Activated CD8-positive, alpha-beta T cell treated with anti-CD3 and anti-CD28 coated beads for 36 hours (primary cell): ENCODE data around the gene ERN1. TPM values are rescaled to one million over a fixed set of nuclear protein-coding genes. Genes with fewer than 3 reads are reported as not detected.

ENCODE experiments used
- ATAC-seq: fragments of 200-7000 bp; cut with Tn5 transposase; one replicate; pipeline ENCODE4 v1.10.0; 2021; ENCODE audit warnings: mild to moderate bottlenecking, moderate library complexity
- CTCF ChIA-PET: fragments of 350-600 bp; sonication (Branson Sonifier 250); formaldehyde crosslinking; loops from one replicate; lab custom pipeline; 2021; ENCODE audit warnings: antibody characterized with exemption; lab: Charles Lee
- POLR2A ChIA-PET: fragments of 350-600 bp; sonication (Branson Sonifier 250); formaldehyde crosslinking; loops from one replicate; lab custom pipeline; 2021; ENCODE audit warnings: antibody characterized with exemption; lab: Charles Lee
- DNase-seq: peaks from one replicate; pipeline ENCODE4 v3.0.0-alpha.2; 2020
- H3K27ac Mint-ChIP-seq: one replicate; pipeline ENCODE4 v1.8.0; 2021; ENCODE audit warnings: mild to moderate bottlenecking, mixed read lengths
- H3K27me3 Mint-ChIP-seq: one replicate; pipeline ENCODE4 v1.8.0; 2021; ENCODE audit warnings: mixed read lengths
- H3K36me3 Mint-ChIP-seq: one replicate; pipeline ENCODE4 v1.8.0; 2021; ENCODE audit warnings: low read depth, mixed read lengths
- H3K4me1 Mint-ChIP-seq: one replicate; pipeline ENCODE4 v1.8.0; 2021; ENCODE audit warnings: low read depth, mixed read lengths
- H3K4me3 Mint-ChIP-seq: one replicate; pipeline ENCODE4 v1.8.0; 2021; ENCODE audit warnings: mild to moderate bottlenecking, moderate library complexity, mixed read lengths
- H3K9me3 Mint-ChIP-seq: one replicate; pipeline ENCODE4 v1.8.0; 2021; ENCODE audit warnings: mixed read lengths
- CTCF ChIP-seq: fragments of 200-600 bp; IDR thresholded peaks from one replicate; pipeline ENCODE4 v1.8.0; 2022; ENCODE audit warnings: antibody characterized with exemption, mild to moderate bottlenecking
- intact Hi-C: fragments of 100-400 bp; cut with micrococcal nuclease; formaldehyde crosslinking; loops from one replicate; pipeline ENCODE4 v1.10.0; 2022
- total RNA-seq, 2 experiments: library from RNA; stranded (reverse); gene quantifications; one replicate each; pipeline ENCODE4 v1.2.3, GENCODE V29; 2021

The ERN1 gene
- total RNA-seq, 2 experiments from 2014 or later: 19.2 to 23.6 TPM

GRCh38 chr17:64040206-64040605 is 89.7 kb downstream of the ERN1 start:
- DNase-seq (no peak), ATAC-seq (no peak)
- H3K27ac Mint-ChIP-seq: no peak overlapping the region
- CTCF ChIA-PET: interaction anchor here (2.2 kb wide), 1 partner anchor 93 kb away, joined by 10 read pairs; no protein-coding TSS in a partner anchor
- peaks cover 13% of the 10 kb centered on the region for H3K36me3 Mint-ChIP-seq
- POLR2A ChIA-PET: interaction anchor here (0.7 kb wide), 1 partner anchor 12 kb away, joined by 3 read pairs; no protein-coding TSS in a partner anchor
- no peak for TF ChIP-seq CTCF
- peaks cover 2% of the 10 kb centered on the region for H3K4me1 Mint-ChIP-seq
- intact Hi-C loops: no loop called here
- H3K27me3 Mint-ChIP-seq: no peaks in the 10 kb centered on the region
- H3K9me3 Mint-ChIP-seq: no peaks in the 10 kb centered on the region
- H3K4me3 Mint-ChIP-seq: no peak overlapping the region

- H3K4me1 Mint-ChIP-seq: peaks cover 2% of the 10 kb centered on the region
- ATAC-seq (no peak), DNase-seq (no peak)
- H3K27ac Mint-ChIP-seq: no peak overlapping the region
- H3K27me3 Mint-ChIP-seq: no peaks in the 10 kb centered on the region
- ChIA-PET CTCF (interaction anchor here (1.6 to 2.2 kb wide), 3 partner anchors 11 to 94 kb away, joined by 3 to 17 read pairs (median 10); no protein-coding TSS in a partner anchor), POLR2A (interaction anchor here (1.3 kb wide), 1 partner anchor 14 kb away, joined by 4 read pairs; no protein-coding TSS in a partner anchor)
- no peak overlapping the region for H3K4me3 Mint-ChIP-seq
- intact Hi-C loops: no loop called here
- TF ChIP-seq CTCF: no peak
- peaks cover 8% of the 10 kb centered on the region for H3K36me3 Mint-ChIP-seq
- no peaks in the 10 kb centered on the region for H3K9me3 Mint-ChIP-seq
Measured at GRCh38 chr17:64039106-64039400, 90.9 kb downstream of the ERN1 start.

GRCh38 chr17:64038331-64039105 is 91.4 kb downstream of the ERN1 start:
- Mint-ChIP-seq H3K9me3 (no peaks in the 10 kb centered on the region), H3K27ac (no peak overlapping the region), H3K36me3 (peaks cover 5% of the 10 kb centered on the region), H3K4me1 (peaks cover 2% of the 10 kb centered on the region), H3K4me3 (no peak overlapping the region), H3K27me3 (no peaks in the 10 kb centered on the region)
- no peak for ATAC-seq
- DNase-seq: no peak
- ChIA-PET CTCF (interaction anchor here (1.6 to 2.2 kb wide), 3 partner anchors 10 to 95 kb away, joined by 3 to 17 read pairs (median 10); no protein-coding TSS in a partner anchor), POLR2A (interaction anchor here (0.6 to 1.4 kb wide), 4 partner anchors 12 to 114 kb away, joined by 3 to 5 read pairs (median 4); partner anchors contain the start of gene ICAM2)
- TF ChIP-seq CTCF: no peak
- intact Hi-C loops: no loop called here

GRCh38 chr17:64037802-64038201 is 92.1 kb downstream of the ERN1 start:
- Mint-ChIP-seq H3K9me3 (no peaks in the 10 kb centered on the region), H3K4me1 (peaks cover 2% of the 10 kb centered on the region), H3K36me3 (peaks cover 3% of the 10 kb centered on the region), H3K4me3 (no peak overlapping the region), H3K27me3 (no peaks in the 10 kb centered on the region), H3K27ac (no peak overlapping the region)
- intact Hi-C loops: no loop called here
- DNase-seq: no peak
- no peak for TF ChIP-seq CTCF
- ChIA-PET POLR2A (interaction anchor here (1.3 to 1.8 kb wide), 4 partner anchors 13 to 30 kb away, joined by 3 to 7 read pairs (median 4); partner anchors contain the start of gene ICAM2), CTCF (interaction anchor here (1.1 to 2.2 kb wide), 4 partner anchors 9 to 95 kb away, joined by 3 to 17 read pairs (median 7); no protein-coding TSS in a partner anchor)
- ATAC-seq: no peak

GRCh38 chr17:64037180-64037579 is 92.8 kb downstream of the ERN1 start:
- H3K36me3 Mint-ChIP-seq: peaks cover 3% of the 10 kb centered on the region
- H3K9me3 Mint-ChIP-seq: no peaks in the 10 kb centered on the region
- CTCF ChIA-PET: interaction anchor here (1.1 kb wide), 1 partner anchor 8 kb away, joined by 4 read pairs; no protein-coding TSS in a partner anchor
- no peak overlapping the region for H3K4me3 Mint-ChIP-seq
- ATAC-seq (no peak), DNase-seq (no peak)
- no peaks in the 10 kb centered on the region for H3K27me3 Mint-ChIP-seq
- intact Hi-C loops: no loop called here
- POLR2A ChIA-PET: interaction anchor here (1.8 kb wide), 1 partner anchor 31 kb away, joined by 7 read pairs; no protein-coding TSS in a partner anchor
- H3K27ac Mint-ChIP-seq: no peak overlapping the region
- TF ChIP-seq CTCF: no peak
- peaks cover 2% of the 10 kb centered on the region for H3K4me1 Mint-ChIP-seq
